ENCODE data around the gene AGPAT3.

The AGPAT3 gene

GRCh38 chr21:43861706-43862105 lies 3.3 kb upstream of the AGPAT3 start:
- no peak for DNase-seq
- H3K27ac Mint-ChIP-seq, result peak overlapping the region; percentile 37

GRCh38 chr21:43864313-43864961 lies 586 bp upstream of the AGPAT3 start:
- H3K9me3 Mint-ChIP-seq, result no peaks in the 10 kb centered on the region
- H3K4me3 Mint-ChIP-seq, result peak overlapping the region; percentile 66 to 79
- peak; percentile 41 to 47 for ATAC-seq (replicated peaks)
- H3K4me1 Mint-ChIP-seq, result peaks cover 35 to 39% of the 10 kb centered on the region in 2 donors
- H3K27me3 Mint-ChIP-seq, result no peaks in the 10 kb centered on the region
- H3K27ac Mint-ChIP-seq, result peak overlapping the region; percentile 84
- peak; percentile 54 for DNase-seq
- peaks cover 11 to 27% of the 10 kb centered on the region in 2 donors for H3K36me3 Mint-ChIP-seq

More at GRCh38 chr21:43861706-43862105, 3.3 kb upstream of the AGPAT3 start:
- H3K4me1 Mint-ChIP-seq, result peaks cover 11 to 14% of the 10 kb centered on the region in 2 donors
- no peaks in the 10 kb centered on the region for H3K9me3 Mint-ChIP-seq
- ATAC-seq (replicated peaks), result peak; percentile 20 to 24
- H3K36me3 Mint-ChIP-seq, result peaks cover 0 to 4% of the 10 kb centered on the region in 2 donors
- no peaks in the 10 kb centered on the region for H3K27me3 Mint-ChIP-seq
- H3K4me3 Mint-ChIP-seq, result no peak overlapping the region

DNA sequence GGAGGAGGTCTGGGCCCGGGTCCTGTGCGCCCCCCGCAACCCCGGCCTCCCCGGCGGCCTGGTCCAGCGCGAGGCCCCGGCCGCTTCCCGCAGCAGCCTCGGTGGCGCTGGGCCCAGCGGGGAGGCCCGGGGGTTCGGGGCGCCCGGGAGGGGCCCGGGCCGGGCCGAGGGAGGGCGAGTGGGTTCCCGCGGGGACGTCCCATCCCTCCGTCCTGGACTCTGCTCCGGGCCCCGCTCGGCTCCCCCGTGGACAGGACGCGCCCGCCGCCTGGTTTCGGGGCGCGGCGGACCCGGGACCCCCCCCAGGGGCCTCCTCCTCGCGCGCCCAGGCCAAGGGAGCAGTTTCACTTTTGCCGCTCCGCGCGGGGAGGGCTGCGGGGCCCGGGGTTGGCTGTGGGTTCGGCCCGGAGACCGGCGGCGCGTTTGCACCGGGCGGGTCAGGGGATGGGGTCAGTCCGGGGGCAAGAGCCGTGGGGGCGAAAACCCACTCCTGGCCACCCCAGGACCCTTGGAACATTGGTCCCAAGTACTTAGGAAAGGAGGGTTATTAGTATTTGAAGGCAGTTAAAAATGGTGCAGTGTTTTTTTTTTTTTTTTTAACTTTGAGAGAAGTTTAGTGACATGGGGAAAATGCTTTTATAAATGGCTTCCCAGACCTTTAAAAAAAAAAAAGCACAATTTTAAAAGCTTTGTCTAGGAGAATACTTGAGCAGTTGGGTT lies 677 bp downstream of the AGPAT3 start:
- Mint-ChIP-seq H3K36me3 (peaks cover 11 to 30% of the 10 kb centered on the region in 2 donors), H3K9me3 (no peaks in the 10 kb centered on the region), H3K4me3 (peak overlapping the region; percentile 80 to 91), H3K27ac (peak overlapping the region; percentile 90), H3K4me1 (peaks cover 35 to 39% of the 10 kb centered on the region in 2 donors), H3K27me3 (no peaks in the 10 kb centered on the region)
- DNase-seq, result no peak
- peak; percentile 35 to 50 for ATAC-seq (replicated peaks)

GRCh38 chr21:43866260-43866629 lies 1.2 kb downstream of the AGPAT3 start:
- Mint-ChIP-seq H3K27ac (peak overlapping the region; percentile 90), H3K36me3 (peaks cover 14 to 36% of the 10 kb centered on the region in 2 donors), H3K27me3 (no peaks in the 10 kb centered on the region), H3K4me1 (peaks cover 33 to 36% of the 10 kb centered on the region in 2 donors), H3K4me3 (peak overlapping the region; percentile 80 to 91), H3K9me3 (no peaks in the 10 kb centered on the region)
- DNase-seq (no peak), ATAC-seq (replicated peaks) (peak; percentile 38 to 45)

- Mint-ChIP-seq H3K4me3 (peak overlapping the region; percentile 80 to 91), H3K27me3 (no peaks in the 10 kb centered on the region), H3K4me1 (peaks cover 28 to 33% of the 10 kb centered on the region in 2 donors)
Measured at GRCh38 chr21:43866659-43867331, 1.8 kb downstream of the AGPAT3 start.

DNA sequence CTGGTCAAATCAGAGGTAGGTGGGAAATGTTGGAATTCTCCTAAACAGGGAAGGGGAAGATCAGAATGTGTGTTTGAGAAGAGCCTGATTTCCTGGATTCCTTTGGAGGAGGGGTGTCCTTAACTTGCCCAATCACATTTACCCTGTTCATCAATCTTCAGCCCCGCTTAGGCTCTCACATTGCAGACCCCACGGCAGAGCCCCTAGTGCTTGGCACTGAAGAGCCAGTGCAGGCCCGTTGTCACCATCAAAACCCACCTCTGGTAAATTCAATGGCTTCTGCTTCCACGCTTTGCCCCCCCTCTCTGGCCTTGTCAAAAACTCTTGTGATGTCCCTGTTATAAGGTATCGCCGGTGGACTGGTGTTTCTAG lies 2.3 kb downstream of the AGPAT3 start:
- no peaks in the 10 kb centered on the region for H3K9me3 Mint-ChIP-seq
- H3K27ac Mint-ChIP-seq, result peak overlapping the region; percentile 59
- H3K36me3 Mint-ChIP-seq, result peaks cover 14 to 44% of the 10 kb centered on the region in 2 donors
- H3K4me3 Mint-ChIP-seq, result peak overlapping the region; percentile 80 to 91
- DNase-seq (no peak), ATAC-seq (replicated peaks) (no peak)
- peaks cover 29 to 36% of the 10 kb centered on the region in 2 donors for H3K4me1 Mint-ChIP-seq
- no peaks in the 10 kb centered on the region for H3K27me3 Mint-ChIP-seq

More at GRCh38 chr21:43866659-43867331, 1.8 kb downstream of the AGPAT3 start:
- peak overlapping the region; percentile 90 for H3K27ac Mint-ChIP-seq
- H3K9me3 Mint-ChIP-seq, result no peaks in the 10 kb centered on the region
- peaks cover 14 to 41% of the 10 kb centered on the region in 2 donors for H3K36me3 Mint-ChIP-seq
- DNase-seq, result no peak
- ATAC-seq (replicated peaks), result peak; percentile 34 to 53

DNA sequence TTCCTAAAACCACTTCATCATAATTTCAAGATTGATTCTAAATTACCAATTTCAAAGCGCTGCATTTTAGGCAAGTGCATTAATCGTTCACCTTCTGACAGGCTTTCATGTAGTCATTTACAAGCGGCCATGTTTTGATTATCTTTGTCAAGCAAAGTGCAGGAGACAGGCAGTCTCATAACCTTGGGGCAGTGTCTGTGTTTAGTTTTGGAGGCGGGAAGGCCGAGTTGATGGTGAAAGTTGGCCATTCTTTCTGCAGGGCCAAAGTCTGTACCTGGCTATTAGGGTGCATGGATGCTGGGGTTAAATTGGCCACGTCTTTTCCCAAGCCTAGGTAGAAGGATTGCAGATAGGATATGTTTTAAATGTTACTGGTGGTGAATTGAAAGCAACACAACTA lies 2.9 kb downstream of the AGPAT3 start:
- Mint-ChIP-seq H3K27me3 (no peaks in the 10 kb centered on the region), H3K9me3 (no peaks in the 10 kb centered on the region), H3K4me3 (no peak overlapping the region), H3K36me3 (peaks cover 20 to 50% of the 10 kb centered on the region in 2 donors), H3K27ac (no peak overlapping the region), H3K4me1 (peaks cover 36 to 43% of the 10 kb centered on the region in 2 donors)
- ATAC-seq (replicated peaks) (no peak), DNase-seq (no peak)

GRCh38 chr21:43868461-43868860 lies 3.4 kb downstream of the AGPAT3 start:
- Mint-ChIP-seq H3K36me3 (peaks cover 22 to 55% of the 10 kb centered on the region in 2 donors), H3K9me3 (no peaks in the 10 kb centered on the region), H3K4me3 (no peak overlapping the region), H3K27ac (no peak overlapping the region), H3K27me3 (no peaks in the 10 kb centered on the region), H3K4me1 (peaks cover 37 to 48% of the 10 kb centered on the region in 2 donors)
- ATAC-seq (replicated peaks) (no peak), DNase-seq (no peak)

DNA sequence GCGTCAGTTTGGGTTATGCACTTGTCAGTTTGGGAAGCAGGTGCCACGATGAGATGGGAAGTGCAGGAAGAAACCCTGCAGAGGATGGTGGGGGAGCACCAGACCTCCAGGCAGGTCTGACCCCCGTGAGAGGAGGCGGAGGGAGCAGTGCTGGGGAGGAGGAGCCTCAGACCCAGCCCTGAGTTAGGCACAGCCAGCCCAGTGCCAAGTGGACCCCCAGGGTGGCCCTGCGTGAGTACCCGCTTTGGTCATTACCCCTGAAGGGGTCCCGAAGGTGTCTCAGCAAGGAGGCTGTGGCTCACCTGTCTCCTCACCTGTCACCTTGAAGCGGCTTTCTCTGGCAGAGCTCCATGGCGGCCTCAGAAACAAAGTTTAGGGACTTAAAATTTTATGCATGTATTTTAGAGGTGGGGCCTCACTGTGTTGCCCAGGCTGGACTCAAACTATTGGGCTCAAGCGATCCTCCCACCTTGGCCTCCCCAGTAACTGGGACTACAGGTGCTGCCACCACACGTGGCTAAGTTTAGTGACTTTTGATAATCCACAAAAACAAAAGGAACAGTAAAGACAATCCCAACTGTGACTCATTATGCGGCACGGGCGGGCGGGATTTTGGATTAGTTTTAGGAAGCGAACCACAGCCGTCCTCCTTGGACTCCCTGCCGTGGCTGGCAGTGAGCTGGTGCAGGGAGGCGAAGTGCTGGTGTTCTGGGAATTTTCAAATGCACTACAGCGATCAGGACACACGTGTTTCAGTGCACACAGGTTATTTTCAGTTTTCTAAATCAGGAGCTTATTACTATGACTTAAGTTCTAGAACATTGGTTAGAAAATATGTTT lies 4.7 kb downstream of the AGPAT3 start:
- Mint-ChIP-seq H3K4me1 (peaks cover 40 to 60% of the 10 kb centered on the region in 2 donors), H3K27ac (no peak overlapping the region)
- ATAC-seq (replicated peaks), result no peak

GRCh38 chr21:43871487-43871886 lies 6.5 kb downstream of the AGPAT3 start:
- Mint-ChIP-seq H3K4me3 (no peak overlapping the region), H3K4me1 (peaks cover 45 to 63% of the 10 kb centered on the region in 2 donors), H3K9me3 (peaks cover 3 to 4% of the 10 kb centered on the region in 2 donors), H3K27me3 (no peaks in the 10 kb centered on the region), H3K36me3 (peaks cover 41 to 78% of the 10 kb centered on the region in 2 donors), H3K27ac (no peak overlapping the region)
- ATAC-seq (replicated peaks) (no peak), DNase-seq (no peak)

More for the DNA sequence above, 4.7 kb downstream of the AGPAT3 start:
- Mint-ChIP-seq H3K9me3 (no peaks in the 10 kb centered on the region), H3K36me3 (peaks cover 28 to 64% of the 10 kb centered on the region in 2 donors), H3K4me3 (no peak overlapping the region), H3K27me3 (no peaks in the 10 kb centered on the region)
- no peak for DNase-seq

GRCh38 chr21:43872531-43873197 lies 7.6 kb downstream of the AGPAT3 start:
- Mint-ChIP-seq H3K27me3 (no peaks in the 10 kb centered on the region), H3K4me3 (peak overlapping the region in 1 of 2 donors; percentile 22), H3K27ac (peak overlapping the region; percentile 16), H3K9me3 (peaks cover 3 to 4% of the 10 kb centered on the region in 2 donors), H3K36me3 (peaks cover 38 to 69% of the 10 kb centered on the region in 2 donors), H3K4me1 (peaks cover 36 to 54% of the 10 kb centered on the region in 2 donors)
- no peak for DNase-seq
- no peak for ATAC-seq (replicated peaks)

DNA sequence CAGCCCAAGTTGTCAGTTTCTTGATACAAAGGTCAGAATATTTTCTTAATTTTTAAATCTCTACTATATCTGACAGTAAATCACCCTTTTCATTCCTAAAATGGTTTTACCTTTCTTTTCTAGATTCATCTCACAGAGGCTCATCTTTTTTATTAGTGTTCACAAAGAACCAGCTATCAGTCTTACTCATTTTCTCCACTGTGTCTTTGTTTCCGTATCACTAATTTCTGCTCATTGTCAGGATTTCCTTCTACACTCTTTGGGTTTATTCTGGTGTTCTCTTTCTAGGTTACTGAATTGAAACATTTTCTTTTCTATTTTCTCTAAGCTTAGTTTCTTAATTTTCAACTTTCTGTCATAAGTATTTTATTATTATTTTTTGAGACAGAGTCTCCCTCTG lies 8.7 kb downstream of the AGPAT3 start:
- peak overlapping the region; percentile 59 for H3K27ac Mint-ChIP-seq
- ATAC-seq (replicated peaks) (peak; percentile 34 to 78), DNase-seq (no peak)
- H3K4me3 Mint-ChIP-seq, result no peak overlapping the region
- H3K4me1 Mint-ChIP-seq, result peaks cover 31 to 44% of the 10 kb centered on the region in 2 donors
- peaks cover 3 to 4% of the 10 kb centered on the region in 2 donors for H3K9me3 Mint-ChIP-seq
- peaks cover 44 to 71% of the 10 kb centered on the region in 2 donors for H3K36me3 Mint-ChIP-seq
- H3K27me3 Mint-ChIP-seq, result no peaks in the 10 kb centered on the region

GRCh38 chr21:43874085-43874805 lies 9.2 kb downstream of the AGPAT3 start:
- Mint-ChIP-seq H3K27me3 (no peaks in the 10 kb centered on the region), H3K4me1 (peaks cover 27 to 40% of the 10 kb centered on the region in 2 donors), H3K27ac (no peak overlapping the region)

More at GRCh38 chr21:43874085-43874805, 9.2 kb downstream of the AGPAT3 start:
- Mint-ChIP-seq H3K4me3 (no peak overlapping the region), H3K36me3 (peaks cover 41 to 66% of the 10 kb centered on the region in 2 donors), H3K9me3 (peaks cover 3 to 4% of the 10 kb centered on the region in 2 donors)
- no peak for ATAC-seq (replicated peaks)
- DNase-seq, result no peak

Data from stimulated activated naive B cell treated with anti-CD40 and anti-IgM and Interleukin-4, amounts not matched to agents 10 μg/mL and 1 μg/mL and 100 μg/mL, for 72 hours (primary cell).